HepG2 (cell line): Measurements from ENCODE around the gene CPNE5. TPM values are rescaled to one million over a fixed set of nuclear protein-coding genes. Genes with fewer than 3 reads are reported as not detected.

Experiments
- AHR ChIP-seq: IDR thresholded peaks from 2 replicates; pipeline ENCODE4 v1.6.1; 2018; ENCODE audit warnings: missing genetic modification reagents, missing compliant biosample characterization
- CENPT ChIP-seq: sonication (generic); formaldehyde crosslinking; IDR thresholded peaks from 2 replicates; pipeline ENCODE4 v1.8.0; 2022; ENCODE audit warnings: low read depth, mild to moderate bottlenecking, moderate library complexity, missing genetic modification reagents
- DNMT3B ChIP-seq: conservative IDR thresholded peaks from 2 replicates; pipeline ENCODE4 v1.6.1; 2016; ENCODE audit warnings: missing biosample characterization, control low read depth
- DZIP1 ChIP-seq: sonication (generic); formaldehyde crosslinking; IDR thresholded peaks from 2 replicates; pipeline ENCODE4 v1.5.0; 2020; ENCODE audit warnings: mild to moderate bottlenecking, missing genetic modification reagents
- EHMT2 ChIP-seq: fragments of 200-600 bp; sonication (generic); IDR thresholded peaks from 2 replicates; pipeline ENCODE4 v1.7.0; 2017; ENCODE audit warnings: antibody characterized with exemption, low read depth, low read length, borderline replicate concordance
- FOXC1 ChIP-seq: sonication (generic); formaldehyde crosslinking; IDR thresholded peaks from 2 replicates; pipeline ENCODE4 v1.8.0; 2022; ENCODE audit warnings: mild to moderate bottlenecking, missing genetic modification reagents, borderline replicate concordance
- KLF6 ChIP-seq: IDR thresholded peaks from 2 replicates; pipeline ENCODE4 v1.8.0; 2016; ENCODE audit warnings: missing biosample characterization, missing genetic modification reagents
- LRRFIP1 ChIP-seq: sonication (generic); formaldehyde crosslinking; conservative IDR thresholded peaks from 2 replicates; pipeline ENCODE4 v1.4.0; 2020; ENCODE audit warnings: missing genetic modification reagents
- MBD4 ChIP-seq: IDR thresholded peaks from 2 replicates; pipeline ENCODE4 v1.6.1; 2012; ENCODE audit warnings: low read length, inconsistent platforms, borderline replicate concordance
- PPARG ChIP-seq: conservative IDR thresholded peaks from 2 replicates; pipeline ENCODE4 v1.6.1; 2016; ENCODE audit warnings: missing biosample characterization, missing genetic modification reagents
- SIX4 ChIP-seq: sonication (generic); formaldehyde crosslinking; IDR thresholded peaks from 2 replicates; pipeline ENCODE4 v1.4.0; 2020; ENCODE audit warnings: missing genetic modification reagents
- THAP9 ChIP-seq: sonication (generic); formaldehyde crosslinking; IDR thresholded peaks from 2 replicates; pipeline ENCODE4; 2020; ENCODE audit warnings: missing genetic modification reagents, mild to moderate bottlenecking, borderline replicate concordance
- ZBTB1 ChIP-seq: sonication (generic); formaldehyde crosslinking; IDR thresholded peaks from 2 replicates; pipeline ENCODE4 v1.4.0; 2020; ENCODE audit warnings: missing genetic modification reagents, borderline replicate concordance
- ZBTB20 ChIP-seq: sonication (generic); formaldehyde crosslinking; IDR thresholded peaks from 2 replicates; pipeline ENCODE4 v1.8.1; 2023; ENCODE audit warnings: missing genetic modification reagents, low read depth, mild to moderate bottlenecking, borderline replicate concordance
- ZNF33B ChIP-seq: sonication (generic); formaldehyde crosslinking; IDR thresholded peaks from 2 replicates; pipeline ENCODE4 v1.5.1; 2020; ENCODE audit warnings: mild to moderate bottlenecking, missing genetic modification reagents
- ZNF382 ChIP-seq: sonication (generic); formaldehyde crosslinking; IDR thresholded peaks from 2 replicates; pipeline ENCODE4 v1.5.0; 2020; ENCODE audit warnings: missing genetic modification reagents, mild to moderate bottlenecking, borderline replicate concordance
- ZNF619 ChIP-seq: sonication (generic); formaldehyde crosslinking; IDR thresholded peaks from 2 replicates; pipeline ENCODE4 v1.4.0; 2020; ENCODE audit warnings: mild to moderate bottlenecking, missing genetic modification reagents
- ZNF776 ChIP-seq: sonication (generic); formaldehyde crosslinking; IDR thresholded peaks from 2 replicates; pipeline ENCODE4 v1.4.0; 2020; ENCODE audit warnings: mild to moderate bottlenecking, missing genetic modification reagents
- ZNF891 ChIP-seq: sonication (generic); formaldehyde crosslinking; IDR thresholded peaks from 2 replicates; pipeline ENCODE4 v1.5.0; 2020; ENCODE audit warnings: mild to moderate bottlenecking, missing genetic modification reagents
- polyA plus RNA-seq, 8 experiments: library from polyadenylated mRNA; depleted of rRNA in 3 of 8; stranded (reverse) in 7 of 8; unstranded in 1 of 8; fragments of >200 nt; fragmentation: Illumina TruSeq in 4 of 8; extraction: Trizol in 4 of 8; gene quantifications; 2 replicates each; pipeline versions ENCODE4 v1.2.1 to v1.2.3, GENCODE V29; 2011 to 2016; ENCODE audit warnings: low read depth in 4 of 8, missing spikeins in 1 of 8, mixed read lengths in 1 of 8; ENCODE audit not compliant: insufficient read depth in 1 of 8
- total RNA-seq, 5 experiments: library from RNA; depleted of rRNA; stranded (reverse); fragments of >200 nt; fragmentation: Illumina TruSeq; extraction: Trizol; gene quantifications; 2 replicates each; pipeline ENCODE4 v1.2.3, GENCODE V29; 2016; ENCODE audit warnings: low read depth in 1 of 5
- TF ChIP-seq, protein P1 (sequence below), 2 experiments: fragments of 450-650 bp in 1 of 2; sonication (generic) in 1 of 2; formaldehyde crosslinking; IDR thresholded peaks; 2 replicates each; pipeline versions ENCODE4 v1.5.0 to v1.8.0; 2020 to 2022; ENCODE audit warnings: mild to moderate bottlenecking in 1 of 2, missing genetic modification reagents in 1 of 2

The CPNE5 gene
- total and polyA plus RNA-seq, 2 of the 13 experiments (the other 11 are each of a cell fraction or from before 2014, with no cell fraction given), result 0.16 TPM; not detected in 1

GRCh38 chr6:36874443-36875249 lies 35.4 kb upstream of the CPNE5 start, which contains the start of gene PPIL1 (continued):
- TF ChIP-seq THAP9 (CRISPR knock-in tag), result peak; percentile 96
- TF ChIP-seq CENPT (CRISPR knock-in tag), result no peak
- peak; percentile 84; the same call in 1 of the 2 replicates for TF ChIP-seq AHR (CRISPR knock-in tag)
- TF ChIP-seq ZNF33B (CRISPR knock-in tag), result peak; percentile 99
- TF ChIP-seq MBD4, result no peak
- TF ChIP-seq FOXC1, result peak; percentile 63; the same call in 1 of the 2 replicates
- TF ChIP-seq ZNF776 (CRISPR knock-in tag), result peak; percentile 83; the same call in 1 of the 2 replicates
- TF ChIP-seq, protein P1, sequence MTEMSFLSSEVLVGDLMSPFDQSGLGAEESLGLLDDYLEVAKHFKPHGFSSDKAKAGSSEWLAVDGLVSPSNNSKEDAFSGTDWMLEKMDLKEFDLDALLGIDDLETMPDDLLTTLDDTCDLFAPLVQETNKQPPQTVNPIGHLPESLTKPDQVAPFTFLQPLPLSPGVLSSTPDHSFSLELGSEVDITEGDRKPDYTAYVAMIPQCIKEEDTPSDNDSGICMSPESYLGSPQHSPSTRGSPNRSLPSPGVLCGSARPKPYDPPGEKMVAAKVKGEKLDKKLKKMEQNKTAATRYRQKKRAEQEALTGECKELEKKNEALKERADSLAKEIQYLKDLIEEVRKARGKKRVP (CRISPR knock-in tag; IDR thresholded peaks at IDR 0.05), result no peak
- TF ChIP-seq DNMT3B, result no peak
- TF ChIP-seq ZNF382, result no peak
- TF ChIP-seq ZBTB1 (CRISPR knock-in tag), result 0 out of 2 replicates have a peak, but pooled peaks have one; percentile 9
- no peak for TF ChIP-seq LRRFIP1 (CRISPR knock-in tag)
- no peak; the same call in 1 of the 2 replicates for TF ChIP-seq KLF6 (CRISPR knock-in tag)
- no peak for TF ChIP-seq ZBTB20 (CRISPR knock-in tag)
- TF ChIP-seq ZNF619 (CRISPR knock-in tag), result peak; percentile 69; the same call in 1 of the 2 replicates
- peak; percentile 100 for TF ChIP-seq ZNF891 (CRISPR knock-in tag)
- peak; percentile 94; the same call in 1 of the 2 replicates for TF ChIP-seq EHMT2
- TF ChIP-seq SIX4 (CRISPR knock-in tag), result no peak
- peak; percentile 30; the same call in 1 of the 2 replicates for TF ChIP-seq PPARG (CRISPR knock-in tag)
- no peak for TF ChIP-seq DZIP1
